HG02973 (cell line): Measurements from ENCODE around the gene PNPLA4.

ENCODE experiments used
- ATAC-seq: cut with Tn5 transposase; IDR thresholded peaks from one replicate; pipeline ENCODE4 v1.9.1; 2021; ENCODE audit warnings: moderate library complexity; ENCODE audit not compliant: unreplicated experiment

Gene PNPLA4, protein sequence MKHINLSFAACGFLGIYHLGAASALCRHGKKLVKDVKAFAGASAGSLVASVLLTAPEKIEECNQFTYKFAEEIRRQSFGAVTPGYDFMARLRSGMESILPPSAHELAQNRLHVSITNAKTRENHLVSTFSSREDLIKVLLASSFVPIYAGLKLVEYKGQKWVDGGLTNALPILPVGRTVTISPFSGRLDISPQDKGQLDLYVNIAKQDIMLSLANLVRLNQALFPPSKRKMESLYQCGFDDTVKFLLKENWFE

DNA sequence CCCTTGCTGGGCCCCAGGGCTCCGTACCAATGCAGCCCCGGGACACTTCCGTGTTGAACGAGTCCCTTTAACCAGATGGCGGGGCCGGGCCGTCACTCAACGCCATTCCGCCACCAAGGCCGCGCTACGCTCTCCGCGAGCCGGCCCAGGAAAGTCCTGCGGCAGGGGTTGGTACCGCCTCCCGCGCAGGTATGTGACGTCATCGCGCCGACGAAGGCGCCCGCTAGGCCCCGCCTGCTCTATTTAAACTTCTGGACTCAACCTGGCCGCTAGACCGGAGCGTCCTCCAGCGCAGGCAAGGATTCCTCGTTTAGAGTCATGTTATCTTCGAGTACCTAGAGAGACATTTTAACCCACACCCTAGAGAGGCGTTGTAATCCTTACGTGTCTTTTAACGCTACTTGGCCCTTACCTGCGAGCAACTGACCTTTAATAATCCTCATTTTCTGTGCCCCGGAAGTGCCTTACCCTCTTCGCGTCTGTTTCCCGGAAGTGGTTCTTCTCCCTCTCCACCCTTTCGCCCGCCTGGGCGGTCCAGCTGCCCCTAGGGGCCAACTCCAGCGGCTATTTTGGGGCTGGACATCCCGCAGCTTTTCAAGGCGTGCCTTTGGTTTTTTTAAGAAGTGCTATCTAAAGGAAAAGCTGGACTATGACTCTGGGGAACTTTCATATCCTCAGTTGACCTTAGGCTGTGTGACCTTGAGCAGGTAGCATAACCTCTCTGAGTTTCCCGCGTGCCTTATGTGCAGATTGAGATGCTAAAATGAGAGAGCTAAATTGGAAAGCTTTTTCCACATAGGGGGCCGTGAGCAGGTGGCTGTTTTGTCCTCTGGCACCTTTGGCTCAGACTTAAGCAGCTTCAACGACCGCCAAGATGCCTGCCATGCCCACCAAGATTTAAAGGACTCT is at the start of gene PNPLA4:
Gene PNPLA4, minus strand, starts transcription at position 155 of the 909 bp plus-strand sequence. CDS start 1,294 bp downstream, outside the sequence.
- ATAC-seq, result peak; percentile 87

DNA sequence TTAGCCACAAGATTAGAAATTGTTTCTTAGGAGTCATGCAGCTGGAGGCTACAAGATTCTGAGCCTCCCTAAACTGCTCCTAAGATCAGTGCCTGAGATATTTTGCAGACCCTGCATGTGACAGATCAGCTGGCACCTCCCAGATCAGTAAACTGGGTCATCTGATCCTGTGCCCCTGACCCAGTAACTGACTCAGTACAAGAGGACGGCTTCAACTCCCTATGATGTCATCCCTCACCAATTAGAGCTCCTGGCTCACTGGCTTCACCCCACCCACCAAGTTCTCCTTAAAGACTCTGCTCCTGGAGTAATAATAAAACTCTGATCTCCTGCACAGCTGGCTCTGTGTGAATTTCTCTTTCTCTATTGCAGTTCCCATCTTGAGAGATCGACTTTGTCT is 45.4 kb upstream of the PNPLA4 start:
- no peak for ATAC-seq

DNA sequence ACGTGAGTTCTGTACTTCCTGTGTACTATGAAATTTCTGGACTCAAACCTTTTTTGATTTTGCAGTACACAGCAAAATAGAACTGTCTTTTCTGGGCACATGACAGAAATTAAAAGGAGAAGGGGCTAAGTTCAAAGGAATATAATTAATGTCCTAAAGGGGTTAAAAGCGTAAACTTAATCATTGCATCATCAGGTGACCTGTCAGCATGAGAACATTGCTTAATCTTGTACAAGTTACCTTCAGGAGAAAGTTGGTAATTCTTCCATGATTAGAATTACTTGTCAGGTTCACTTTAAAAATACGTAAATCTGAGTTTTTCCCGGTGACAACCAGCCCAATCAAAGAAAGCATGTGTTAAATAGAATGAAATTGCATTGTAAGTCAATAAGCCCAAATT is 43.2 kb upstream of the PNPLA4 start:
- no peak for ATAC-seq

DNA sequence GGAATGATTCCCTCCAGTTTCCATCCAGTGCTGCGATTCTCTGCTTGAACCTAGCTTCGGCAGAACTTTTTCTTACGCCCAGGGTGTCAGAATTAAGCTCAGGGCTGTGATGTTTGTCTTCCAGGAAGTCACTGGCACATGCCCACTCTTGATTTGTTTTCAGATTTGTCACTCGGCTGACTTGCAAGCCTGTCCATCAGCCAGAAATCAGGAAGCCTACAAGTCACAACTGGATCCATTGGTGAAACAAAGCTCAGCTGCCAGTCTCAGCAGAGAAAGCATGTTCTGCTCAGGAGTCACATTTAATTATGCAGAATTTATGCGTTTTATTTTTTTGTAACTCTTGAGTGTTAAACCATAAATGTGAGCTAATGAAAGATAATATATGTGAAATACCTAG is 38.2 kb upstream of the PNPLA4 start:
- no peak for ATAC-seq

DNA sequence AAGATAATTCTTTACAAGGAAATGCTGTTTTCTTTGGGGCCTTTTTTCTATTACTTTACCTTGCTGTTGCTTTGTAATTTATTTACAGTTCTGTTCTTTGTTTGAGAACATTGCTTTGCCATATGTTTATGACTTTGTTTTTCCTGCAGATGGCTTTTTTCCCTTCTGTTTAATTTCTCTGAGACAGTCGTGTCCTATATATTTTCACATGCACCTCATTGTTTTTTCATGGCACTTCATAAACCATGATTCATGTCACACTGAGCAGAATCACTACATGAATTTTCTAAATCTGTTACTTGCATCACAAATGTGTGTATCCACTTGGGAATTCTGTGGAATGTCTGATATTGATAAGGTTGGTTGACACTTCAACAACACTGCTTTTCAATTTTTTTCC is 33.0 kb upstream of the PNPLA4 start:
- no peak for ATAC-seq

DNA sequence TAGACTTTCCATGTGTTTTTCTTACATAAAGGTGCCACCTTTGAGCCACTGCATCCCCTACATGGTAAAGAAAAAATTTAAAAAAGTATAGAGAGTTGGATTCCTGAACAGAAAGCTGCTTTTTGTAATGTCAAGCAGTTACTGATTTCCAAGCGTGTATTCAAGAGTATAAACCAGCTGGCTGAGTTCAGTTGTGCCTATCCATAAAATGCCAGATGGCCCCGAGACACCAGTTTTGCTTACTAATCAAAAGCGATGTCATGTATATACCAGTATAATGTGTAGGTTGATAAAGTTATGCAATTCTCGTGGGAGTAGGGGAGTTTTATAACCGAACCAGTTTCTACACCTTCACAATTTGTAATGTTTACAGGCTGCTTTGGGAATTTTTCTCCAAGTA is 26.2 kb upstream of the PNPLA4 start:
- ATAC-seq, result no peak

DNA sequence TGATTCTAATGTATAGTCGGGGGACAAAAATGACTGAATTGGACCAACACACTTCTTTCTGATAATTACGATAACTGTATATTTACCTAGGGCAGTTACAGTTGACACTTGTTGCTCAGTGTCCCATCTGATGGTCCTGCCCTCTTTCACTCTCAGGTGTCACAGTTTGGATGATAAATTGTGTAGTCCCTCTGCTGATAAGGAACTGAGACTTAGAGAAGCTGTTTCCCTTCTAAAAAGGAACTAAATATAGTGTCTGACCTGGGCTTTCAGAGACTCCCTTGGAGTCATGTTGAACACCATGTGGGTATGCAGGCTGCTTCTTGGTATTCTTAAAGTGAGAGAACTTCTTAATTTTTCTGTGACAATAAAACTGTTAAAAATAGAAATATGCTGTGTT is 23.7 kb upstream of the PNPLA4 start:
- ATAC-seq, result peak; percentile 97

DNA sequence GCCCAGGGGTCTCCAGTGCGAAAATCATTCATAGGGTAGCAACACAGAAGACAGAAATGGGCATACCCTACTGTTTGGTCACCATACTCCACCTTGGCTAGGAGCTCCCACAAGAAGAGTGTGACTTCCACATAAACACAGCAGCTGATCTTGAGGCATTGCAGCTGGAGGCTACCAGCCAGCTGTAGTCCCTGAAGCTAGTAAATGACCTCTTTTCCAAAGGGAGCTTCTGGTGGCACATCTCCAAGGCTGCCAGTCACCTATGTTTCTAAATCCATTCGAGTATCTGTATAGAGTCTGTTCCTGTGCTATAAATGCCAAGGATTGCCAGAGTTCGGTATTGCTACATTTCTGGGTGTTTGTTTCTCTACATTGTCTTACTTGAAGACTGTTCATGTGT is 21.3 kb upstream of the PNPLA4 start:
- no peak for ATAC-seq

DNA sequence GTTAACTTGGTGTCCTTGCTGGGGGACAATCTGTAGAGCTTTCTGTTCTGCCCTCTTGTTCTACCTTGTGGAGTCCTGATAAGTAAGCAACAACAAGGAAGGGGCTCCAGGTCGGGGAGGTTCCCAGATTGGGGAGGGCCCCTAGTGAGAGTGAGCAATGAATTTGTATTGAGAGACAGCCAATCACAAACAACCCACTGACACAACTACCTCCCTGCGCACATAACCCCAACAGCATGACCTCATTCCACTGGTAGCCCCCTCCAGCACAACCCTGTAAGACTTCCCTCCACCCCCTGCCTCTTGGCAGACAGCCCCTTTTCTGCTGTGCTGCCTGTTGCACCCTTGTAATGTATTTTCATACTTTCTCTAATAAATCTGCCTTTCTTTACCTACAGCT is 19.7 kb upstream of the PNPLA4 start:
- ATAC-seq, result no peak

DNA sequence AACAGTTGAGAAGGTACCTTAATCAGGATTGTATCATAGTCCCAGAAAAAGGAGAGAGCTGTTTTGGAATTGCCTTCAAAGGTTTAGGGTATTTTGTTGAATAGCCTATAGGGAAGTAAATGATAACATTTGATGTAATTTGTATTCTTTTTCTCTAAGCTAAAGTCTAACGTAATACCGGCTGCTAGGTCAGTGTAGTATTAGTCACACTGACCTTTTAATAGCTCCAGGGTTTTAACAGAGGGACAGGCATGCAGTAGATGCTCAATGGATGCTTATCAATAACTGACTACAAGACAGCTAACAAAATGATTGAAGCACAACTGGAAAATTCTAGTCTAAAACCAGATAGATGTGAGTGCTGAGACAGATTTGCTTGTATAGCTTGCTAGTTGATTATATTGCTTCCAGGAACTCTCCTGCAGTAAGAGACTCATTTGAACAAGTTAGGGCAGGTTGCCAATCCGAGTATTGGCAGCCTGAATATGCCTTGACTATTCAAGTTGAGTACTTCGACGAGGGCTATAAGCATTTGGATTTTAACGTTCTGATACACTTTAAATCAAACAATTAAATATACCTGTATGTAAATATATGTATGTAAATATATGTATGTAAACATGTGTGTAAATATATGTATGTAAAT is 16.5 kb upstream of the PNPLA4 start:
- no peak for ATAC-seq

DNA sequence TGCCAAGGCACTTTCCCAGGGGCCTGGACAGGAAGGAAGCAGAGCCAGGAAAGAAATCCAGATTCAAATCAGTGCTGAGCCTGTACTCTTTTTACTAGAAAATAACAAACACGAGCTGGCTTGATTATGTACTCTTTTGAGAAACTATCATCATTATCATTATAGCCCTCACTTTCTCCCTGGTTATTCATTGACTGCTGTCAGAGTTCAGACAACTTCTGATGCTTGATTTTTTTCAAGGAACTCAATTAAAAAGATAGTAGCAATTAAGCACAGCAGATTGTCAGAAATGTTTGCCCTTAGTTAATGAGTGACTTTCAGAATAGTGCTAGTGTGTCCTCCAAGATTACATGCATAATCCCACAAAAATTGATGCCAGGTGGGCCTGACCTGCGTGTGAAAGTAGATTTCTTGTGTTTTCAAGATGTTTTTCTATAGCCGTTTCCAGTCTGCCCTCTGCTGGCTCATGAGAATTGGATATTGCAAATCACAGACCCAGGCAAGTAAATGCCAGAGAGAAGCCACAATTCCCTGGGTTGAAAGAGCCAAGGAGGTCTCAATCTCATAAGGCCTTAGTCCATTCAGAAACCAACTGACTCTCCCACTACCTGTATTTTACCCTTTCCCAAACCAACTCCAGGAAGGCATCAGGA is 14.3 kb upstream of the PNPLA4 start:
- ATAC-seq, result no peak

DNA sequence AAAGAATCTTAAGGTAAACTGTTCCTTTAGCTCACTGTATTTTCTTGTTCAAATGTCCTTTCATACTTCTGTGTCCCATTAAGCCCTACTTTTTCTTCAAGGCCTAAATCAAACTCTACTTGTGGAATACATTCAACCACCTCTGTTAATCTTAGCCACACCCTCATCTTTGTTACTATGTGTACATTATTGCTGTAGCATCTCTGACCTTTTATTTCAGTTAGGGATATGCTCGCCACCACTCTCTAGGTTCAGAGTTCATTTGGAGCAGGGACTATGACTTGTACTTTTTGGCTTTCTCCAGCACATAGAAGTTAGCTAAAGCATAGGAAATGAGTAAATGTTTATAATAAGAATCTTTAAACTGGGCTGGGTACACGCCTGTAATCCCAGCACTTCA is 6.8 kb upstream of the PNPLA4 start:
- ATAC-seq, result no peak

DNA sequence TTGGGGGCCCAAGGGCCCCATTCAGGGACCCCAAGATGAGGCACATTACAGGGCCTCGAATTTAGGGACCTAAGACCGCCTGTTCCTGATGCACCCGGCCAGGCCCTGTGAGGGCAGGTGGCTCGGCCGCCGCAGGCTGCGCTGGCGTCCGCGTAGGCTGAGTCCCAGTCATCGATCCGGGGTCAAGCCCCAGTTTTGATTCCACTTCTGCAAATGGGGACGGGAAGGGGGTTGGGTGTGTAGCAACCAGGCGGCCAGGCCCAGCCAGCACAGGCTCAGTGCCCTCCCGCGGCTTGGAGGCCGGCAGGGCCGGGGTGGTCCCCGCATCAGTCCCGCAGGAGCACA is 327 bp downstream of the PNPLA4 start:
- ATAC-seq, result peak; percentile 47

DNA sequence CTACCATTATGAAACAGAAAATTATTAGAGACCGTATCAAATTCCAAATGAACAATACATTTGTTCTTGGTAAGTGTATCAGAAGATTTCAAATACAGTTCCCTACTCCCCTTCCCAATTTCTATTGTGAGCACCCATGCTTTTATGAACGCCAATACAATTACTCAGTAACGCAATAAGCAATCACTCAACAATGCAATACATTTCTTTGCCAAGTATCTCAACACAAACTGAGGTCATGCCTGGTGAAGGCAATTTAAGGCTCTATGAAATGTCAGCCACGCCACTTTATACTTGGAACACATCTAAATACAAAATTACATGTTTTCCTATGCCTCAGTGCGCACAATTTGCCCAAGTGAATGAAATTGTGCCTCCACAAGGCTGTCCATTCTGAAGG is 712 bp downstream of the PNPLA4 start:
- ATAC-seq, result no peak

DNA sequence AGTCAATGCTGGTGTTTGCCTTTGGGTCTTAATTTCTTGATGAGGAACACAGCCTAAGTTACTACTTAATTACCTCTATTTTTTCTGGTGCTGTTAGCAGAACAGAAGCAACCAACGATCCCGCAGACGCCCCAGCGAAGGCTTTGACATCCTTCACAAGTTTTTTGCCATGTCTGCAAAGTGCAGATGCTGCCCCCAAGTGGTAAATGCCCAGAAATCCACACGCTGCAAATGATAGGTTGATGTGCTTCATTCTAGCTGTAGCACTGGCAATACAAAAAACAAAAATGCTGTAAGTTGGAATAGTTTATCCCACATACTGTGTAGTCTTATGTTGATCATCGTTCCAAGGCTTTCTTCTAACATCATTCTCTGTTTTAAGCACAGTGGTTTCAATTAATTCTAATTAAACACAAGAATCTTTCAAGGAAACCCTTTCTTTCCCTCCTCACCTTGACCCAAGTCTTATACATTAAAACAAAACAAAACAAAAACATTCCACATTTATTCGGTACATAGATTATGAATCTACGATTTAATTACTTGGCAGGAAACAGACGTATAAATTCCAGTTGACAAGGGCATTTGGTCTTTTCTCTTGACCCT is 1.2 kb downstream of the PNPLA4 start:
- peak; percentile 41 for ATAC-seq

DNA sequence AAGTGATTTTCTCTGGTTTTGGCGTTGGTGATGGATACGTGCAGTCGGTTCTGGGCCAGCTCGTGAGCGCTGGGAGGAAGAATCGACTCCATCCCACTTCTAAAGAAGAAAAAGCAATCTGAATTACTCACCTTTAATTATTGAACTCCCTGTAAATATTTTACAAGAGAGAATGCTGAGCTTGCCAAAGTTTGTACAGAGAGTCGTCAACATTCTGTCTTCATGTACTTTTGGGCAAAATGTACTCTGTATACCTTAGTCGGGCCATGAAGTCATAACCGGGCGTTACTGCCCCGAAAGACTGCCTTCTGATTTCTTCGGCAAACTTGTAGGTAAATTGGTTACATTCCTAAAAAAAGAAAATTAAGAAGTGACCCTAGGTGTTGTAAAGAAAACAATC is 5.5 kb downstream of the PNPLA4 start:
- ATAC-seq, result no peak

DNA sequence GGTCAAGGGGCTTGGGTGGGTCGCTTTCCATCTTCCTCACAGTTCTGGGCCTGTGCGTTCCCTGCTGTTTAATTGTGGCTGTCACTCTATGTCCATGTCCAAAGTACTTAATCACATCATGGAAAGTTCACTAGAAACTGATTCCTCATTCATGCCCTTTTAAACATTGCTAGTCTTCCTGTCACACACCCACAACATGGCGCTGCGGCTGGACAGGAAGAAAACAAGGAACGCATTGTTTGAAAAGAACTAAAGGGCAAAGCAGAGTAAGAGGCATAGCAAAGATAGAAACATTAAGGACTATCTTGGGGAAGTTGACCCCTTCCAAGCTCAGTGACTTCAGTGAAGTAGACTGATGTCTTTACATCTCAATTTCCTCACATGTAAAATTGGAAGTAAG is 18.4 kb downstream of the PNPLA4 start:
- no peak for ATAC-seq

DNA sequence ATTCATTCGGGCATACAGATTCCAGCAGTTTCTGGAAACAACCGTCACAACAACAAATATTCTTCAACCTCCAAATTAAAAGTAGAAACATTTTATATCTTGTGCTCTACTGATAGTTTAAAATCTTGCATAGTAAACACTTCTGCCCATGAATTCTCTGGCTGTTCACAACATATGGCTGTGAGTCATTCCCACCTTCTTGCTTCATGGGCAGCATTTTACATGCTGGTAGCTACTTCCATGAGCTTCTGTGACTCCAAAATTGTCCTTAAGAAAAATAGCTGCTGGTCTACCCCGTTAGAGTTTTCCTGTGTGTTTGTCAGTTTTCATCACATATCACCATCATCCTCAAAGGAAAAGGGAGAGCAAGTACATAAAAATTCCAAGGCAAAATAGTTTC is 22.7 kb downstream of the PNPLA4 start:
- ATAC-seq, result no peak

DNA sequence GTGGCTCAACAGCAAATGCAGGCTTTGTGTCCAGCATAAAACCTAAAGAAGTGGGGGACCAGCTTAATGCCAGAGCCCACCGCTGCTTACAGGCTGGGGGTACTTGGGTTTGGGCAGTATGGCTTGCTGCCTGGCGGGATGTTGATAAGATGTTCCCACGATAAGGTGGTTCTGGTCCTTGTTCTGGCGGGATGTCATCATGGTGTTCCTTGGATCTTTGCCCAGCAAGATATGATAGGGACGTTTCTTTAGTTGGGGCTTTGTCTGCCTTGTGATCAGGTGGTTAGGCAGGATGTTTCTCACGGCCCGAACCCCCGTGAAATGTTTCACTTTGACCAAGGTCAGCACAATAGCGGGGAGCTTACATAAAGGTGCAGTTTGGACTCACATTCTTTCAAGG is 35.3 kb downstream of the PNPLA4 start:
- ATAC-seq, result no peak

DNA sequence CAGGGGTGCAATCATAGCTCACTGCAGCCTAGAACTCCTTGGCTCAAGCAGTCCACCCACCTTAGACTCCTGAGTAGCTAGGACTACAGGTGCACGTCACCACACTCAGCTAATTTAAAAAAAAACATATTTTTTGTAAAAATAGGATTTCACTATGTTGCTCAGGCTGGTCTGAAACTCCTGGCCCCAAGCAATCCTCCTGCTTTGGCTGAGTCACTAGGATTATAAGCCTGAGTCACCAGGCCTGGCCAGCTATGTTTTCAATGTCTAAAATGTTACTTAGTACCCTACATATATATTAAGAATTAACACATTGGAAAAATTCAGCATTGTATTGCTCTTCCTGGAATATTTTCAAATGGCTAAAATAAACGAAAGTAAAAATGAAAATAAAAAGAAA is 37.5 kb downstream of the PNPLA4 start:
- ATAC-seq, result no peak

DNA sequence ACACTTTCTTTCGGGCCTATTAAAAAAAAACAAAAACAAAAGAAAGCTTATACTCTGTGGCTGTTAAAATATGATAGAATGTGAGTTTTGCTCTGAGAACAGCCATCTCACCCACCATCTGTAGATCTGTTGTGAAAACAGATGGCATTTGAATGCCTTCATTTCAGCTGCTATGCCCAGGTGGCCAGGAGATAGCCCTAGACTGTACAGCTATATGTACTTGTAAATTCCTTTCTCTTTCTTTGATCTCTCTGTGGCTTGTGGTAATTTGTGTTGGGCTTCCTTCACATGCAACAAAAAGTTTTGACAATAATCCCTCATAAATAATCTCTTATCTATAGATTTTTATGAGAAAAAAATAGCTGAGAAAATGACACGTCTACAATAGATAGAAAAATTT is 38.1 kb downstream of the PNPLA4 start:
- no peak for ATAC-seq
